ENCODE measurements around the gene UBE3C. TPM values are rescaled to one million over a fixed set of nuclear protein-coding genes. Genes with fewer than 3 reads are reported as not detected.
"Not testable (repeated sequence)": the region's sequence is repeated elsewhere in the genome, so short reads cannot be mapped to it uniquely, and the experiment has no call there.

The UBE3C gene
- total RNA-seq, 1 donor from 2014 or later: 69.1 TPM

- intact Hi-C loops (cut with micrococcal nuclease): no loop called here
These were observed 132.7 kb downstream of the UBE3C start for GRCh38 chr7:157271315-157271990.

- intact Hi-C loops (cut with micrococcal nuclease): loop anchor here (2.0 kb wide), 1 partner anchor 301 kb away; no protein-coding TSS in a partner anchor
These were observed 133.2 kb downstream of the UBE3C start for GRCh38 chr7:157271991-157272324.

GRCh38 chr7:157272351-157273207 lies 133.9 kb downstream of the UBE3C start:
- intact Hi-C loops (cut with micrococcal nuclease): loop anchor here (1.0 to 2.0 kb wide), 2 partner anchors 68 to 302 kb away; no protein-coding TSS in a partner anchor

- intact Hi-C loops (cut with micrococcal nuclease): loop anchor here (1.0 to 2.0 kb wide), 2 partner anchors 67 to 303 kb away; no protein-coding TSS in a partner anchor
These were observed 134.7 kb downstream of the UBE3C start for GRCh38 chr7:157273208-157274093.

- intact Hi-C loops (cut with micrococcal nuclease): not testable (repeated sequence)
These were observed 135.4 kb downstream of the UBE3C start for GRCh38 chr7:157274094-157274634.

- intact Hi-C loops (cut with micrococcal nuclease): no loop called here
These were observed 136.3 kb downstream of the UBE3C start for GRCh38 chr7:157274991-157275427.

GRCh38 chr7:157276091-157276561 lies 137.4 kb downstream of the UBE3C start:
- intact Hi-C loops (cut with micrococcal nuclease): loop anchor here (1.0 kb wide), 1 partner anchor 26 kb away; no protein-coding TSS in a partner anchor

GRCh38 chr7:157276731-157277562 lies 138.2 kb downstream of the UBE3C start:
- intact Hi-C loops (cut with micrococcal nuclease): loop anchor here (1.0 kb wide), 1 partner anchor 25 kb away; no protein-coding TSS in a partner anchor

GRCh38 chr7:157277568-157277967 lies 138.8 kb downstream of the UBE3C start:
- intact Hi-C loops (cut with micrococcal nuclease): not testable (repeated sequence)

GRCh38 chr7:157278167-157278790 lies 139.6 kb downstream of the UBE3C start:
- intact Hi-C loops (cut with micrococcal nuclease): no loop called here

GRCh38 chr7:157278791-157279724 lies 140.3 kb downstream of the UBE3C start:
- intact Hi-C loops (cut with micrococcal nuclease): no loop called here

GRCh38 chr7:157279741-157280215 lies 141.1 kb downstream of the UBE3C start:
- intact Hi-C loops (cut with micrococcal nuclease): no loop called here

- intact Hi-C loops (cut with micrococcal nuclease): no loop called here
These were observed 141.6 kb downstream of the UBE3C start for GRCh38 chr7:157280216-157280841.

- intact Hi-C loops (cut with micrococcal nuclease): no loop called here
These were observed 142.7 kb downstream of the UBE3C start for GRCh38 chr7:157281221-157281998.

- intact Hi-C loops (cut with micrococcal nuclease): no loop called here
These were observed 143.5 kb downstream of the UBE3C start for GRCh38 chr7:157282141-157282801.

All from T-helper 2 cell treated with Interferon-gamma antibody and Interleukin-4, amounts not matched to agents 100 ng/mL and 5 ng/mL, for 36 hours (primary cell).